Kidney (tissue), 14 donors: Measurements from ENCODE around the gene GPR151. TPM values are rescaled to one million over a fixed set of nuclear protein-coding genes. Genes with fewer than 3 reads are reported as not detected.

Experiments
- DNase-seq, 5 donors: peaks; one replicate each; pipeline ENCODE4 v3.0.0-alpha.2; 2013 to 2020
- FAIRE-seq: peaks from 2 replicates; lab custom pipeline; 2012; peaks lifted over from hg19 to GRCh38; lab: Jason Lieb, UNC
- H3K27ac ChIP-seq, 2 donors: one replicate each; pipeline ENCODE4 v1.7.0; 2013; ENCODE audit warnings: low read depth in 2 of 2, low read length in 2 of 2, inconsistent platforms in 1 of 2
- H3K27me3 ChIP-seq: one replicate; pipeline ENCODE4 v1.7.1; 2013; ENCODE audit warnings: low read length, inconsistent platforms; ENCODE audit not compliant: control insufficient read depth, insufficient read depth
- H3K36me3 ChIP-seq, 3 donors: one replicate each; pipeline versions ENCODE4 v1.7.0 to v1.7.1; 2013; ENCODE audit warnings: low read length in 3 of 3, control low read depth in 1 of 3, inconsistent platforms in 1 of 3; ENCODE audit not compliant: insufficient read depth in 3 of 3, control insufficient read depth in 2 of 3
- H3K4me1 ChIP-seq, 3 donors: one replicate each; pipeline versions ENCODE4 v1.7.0 to v1.7.1; 2013; ENCODE audit warnings: low read length in 3 of 3, inconsistent platforms in 1 of 3, low read depth in 1 of 3; ENCODE audit not compliant: control insufficient read depth in 2 of 3, insufficient read depth in 2 of 3
- H3K4me3 ChIP-seq, 3 donors: one replicate each; pipeline versions ENCODE4 v1.7.0 to v1.8.1; 2013; ENCODE audit warnings: low read length in 3 of 3, control low read depth in 1 of 3, inconsistent platforms in 1 of 3
- H3K9ac ChIP-seq, 3 donors: one replicate each; pipeline versions ENCODE4 v1.7.0 to v1.7.1; 2013; ENCODE audit warnings: low read length in 3 of 3, control low read depth in 1 of 3, inconsistent platforms in 1 of 3
- H3K9me3 ChIP-seq, 3 donors: one replicate each; pipeline versions ENCODE4 v1.7.0 to v1.7.1; 2013; ENCODE audit warnings: low read length in 3 of 3, control low read depth in 1 of 3, inconsistent platforms in 1 of 3; ENCODE audit not compliant: control insufficient read depth in 2 of 3, insufficient read depth in 1 of 3
- CTCF ChIP-seq: IDR thresholded peaks from 3 replicates; pipeline ENCODE4 v1.5.1; 2012; ENCODE audit warnings: mild to moderate bottlenecking, moderate library complexity, borderline replicate concordance; ENCODE audit not compliant: insufficient read depth; ENCODE audit errors: extremely low read depth
- intact Hi-C: fragments of 100-400 bp; cut with DNase I; formaldehyde crosslinking; loops from one replicate; pipeline ENCODE4 v1.11.1; 2022
- polyA plus RNA-seq: library from polyadenylated mRNA; stranded (reverse); fragments of 350-450 nt; fragmentation: Illumina TruSeq; extraction: RNeasy Lipid Tissue Mini Kit (QIAGEN cat#74804); gene quantifications from one replicate; pipeline ENCODE4 v1.2.3, GENCODE V29; 2014; ENCODE audit warnings: low read depth, low replicate concordance; ENCODE audit not compliant: insufficient read depth
- total RNA-seq: library from RNA; stranded (reverse); fragmentation: NEBNext Ultra II Directional; extraction: Animal tissue kit (Norgen Biotek cat#: 25700); gene quantifications from one replicate; pipeline ENCODE4 v1.2.1, GENCODE V29; 2021
- donor health status: control.
- donor health status: control.
- donor health status: control.
- donor health status: control.
- donor health status: control.
- donor health status: DM: yes; HTN: yes; CAD: no.
- donor health status: Normal renal cell carcinoma (clear cell type).

Gene GPR151
- total and polyA plus RNA-seq, 2 donors from 2014 or later = not detected

- TF ChIP-seq CTCF = no peak
- H3K4me3 ChIP-seq = no peak overlapping the region
- no peak overlapping the region for H3K27ac ChIP-seq
- no peaks in the 10 kb centered on the region for H3K4me1 ChIP-seq
- DNase-seq (no peak), FAIRE-seq (no peak)
- H3K9ac ChIP-seq = no peak overlapping the region
- H3K9me3 ChIP-seq = no peaks in the 10 kb centered on the region
- no peaks in the 10 kb centered on the region for H3K36me3 ChIP-seq
- intact Hi-C loops = loop anchor here (10.0 kb wide), 1 partner anchor 415 kb away; no protein-coding TSS in a partner anchor
- H3K27me3 ChIP-seq = no peaks in the 10 kb centered on the region
Measured at GRCh38 chr5:146549615-146550014, 33.6 kb upstream of the GPR151 start.

DNA sequence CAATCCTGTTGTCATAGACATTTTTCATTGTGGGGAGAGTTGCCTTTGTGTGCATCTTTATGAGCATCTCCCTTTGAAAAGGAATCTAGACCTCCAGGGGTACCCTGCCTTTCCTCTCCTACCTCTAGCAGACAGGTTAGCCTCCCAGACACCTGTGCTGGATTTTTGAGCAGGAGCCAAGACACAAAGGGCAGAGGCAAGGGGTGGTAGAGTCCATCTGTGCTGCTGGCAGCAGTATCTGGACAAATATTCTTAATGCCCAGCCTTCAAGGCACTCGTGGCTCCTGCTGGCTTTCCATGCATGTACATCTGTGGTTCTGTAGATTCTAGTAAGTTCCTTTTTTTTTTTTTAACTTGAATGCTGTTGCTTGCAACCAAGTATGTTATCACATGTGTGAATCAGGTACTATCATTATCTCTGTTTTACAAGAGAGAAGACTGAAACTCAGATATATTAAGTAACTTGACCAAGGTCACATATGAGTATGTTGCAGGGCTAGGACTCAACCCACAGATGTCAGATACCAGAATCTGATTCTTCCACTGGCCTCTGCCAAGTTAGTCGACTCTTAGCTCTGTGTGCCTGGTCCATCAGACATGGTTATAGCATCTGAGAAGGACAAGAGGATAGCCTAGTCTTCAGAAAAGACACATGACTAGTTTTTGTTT is 32.9 kb upstream of the GPR151 start:
- Histone ChIP-seq H3K9ac (no peak overlapping the region), H3K36me3 (no peaks in the 10 kb centered on the region), H3K4me3 (no peak overlapping the region), H3K4me1 (no peaks in the 10 kb centered on the region), H3K27ac (no peak overlapping the region), H3K27me3 (no peaks in the 10 kb centered on the region), H3K9me3 (no peaks in the 10 kb centered on the region)
- FAIRE-seq (no peak), DNase-seq (no peak)
- no peak for TF ChIP-seq CTCF
- intact Hi-C loops = loop anchor here (10.0 kb wide), 1 partner anchor 416 kb away; no protein-coding TSS in a partner anchor

DNA sequence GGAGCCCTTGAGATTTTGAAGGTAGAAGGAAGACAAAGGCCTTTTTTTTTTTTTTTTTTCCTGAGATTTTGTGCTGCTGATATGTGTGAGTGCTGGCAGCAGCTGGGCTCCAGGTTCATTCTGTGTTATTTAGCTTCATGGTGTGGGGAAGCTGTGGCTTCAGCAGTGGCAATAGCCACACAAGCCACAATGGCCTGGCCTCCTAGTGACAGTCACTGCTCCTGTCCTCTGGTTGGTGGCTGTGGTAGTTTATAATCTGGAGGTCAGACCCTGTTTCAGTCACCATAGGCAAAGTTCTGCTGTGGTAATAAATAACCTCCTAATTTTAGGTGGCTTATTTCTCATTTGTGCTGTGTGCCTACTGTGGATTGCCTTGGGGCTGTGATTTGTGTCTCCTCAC is 28.2 kb upstream of the GPR151 start:
- no peak overlapping the region for H3K4me3 ChIP-seq
- H3K36me3 ChIP-seq = no peaks in the 10 kb centered on the region
- no peak for DNase-seq
- intact Hi-C loops = loop anchor here (10.0 kb wide), 1 partner anchor 421 kb away; no protein-coding TSS in a partner anchor
- no peak for TF ChIP-seq CTCF
- no peak for FAIRE-seq
- no peak overlapping the region for H3K27ac ChIP-seq
- no peaks in the 10 kb centered on the region for H3K9me3 ChIP-seq
- no peak overlapping the region for H3K9ac ChIP-seq
- no peaks in the 10 kb centered on the region for H3K4me1 ChIP-seq
- H3K27me3 ChIP-seq = no peaks in the 10 kb centered on the region
